ENCODE results near the gene ACADS.

Gene ACADS

DNA sequence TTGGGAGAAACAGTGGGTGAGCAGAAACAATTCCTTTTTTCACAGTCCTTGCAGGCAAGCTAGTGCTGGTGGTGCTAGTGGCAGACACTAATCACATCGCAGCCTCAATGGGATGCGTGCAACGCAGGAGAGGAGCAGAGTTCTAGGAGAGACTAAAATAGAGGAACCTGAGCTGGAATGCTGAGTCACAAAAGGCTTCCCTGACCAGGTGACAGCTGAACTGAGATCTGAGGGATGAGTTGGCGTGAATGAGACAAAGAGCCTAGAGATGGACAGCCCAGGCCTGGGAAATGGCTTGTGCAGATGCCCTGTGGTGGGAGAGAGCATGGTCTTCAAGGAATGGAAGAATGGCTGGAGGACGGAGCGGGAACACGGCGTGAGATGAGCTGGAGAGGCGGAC lies 25.8 kb downstream of the ACADS start:
- H3K36me3 Mint-ChIP-seq, result no peaks in the 10 kb centered on the region
- peaks cover 11% of the 10 kb centered on the region for H3K4me1 Mint-ChIP-seq
- no peak overlapping the region for H3K4me3 Mint-ChIP-seq
- no peak for ATAC-seq
- no peak for DNase-seq (ENCODE audit: low spot score in 2 of 2)
- no peaks in the 10 kb centered on the region for H3K9me3 Mint-ChIP-seq
- no peak overlapping the region for H3K27ac Mint-ChIP-seq

DNA sequence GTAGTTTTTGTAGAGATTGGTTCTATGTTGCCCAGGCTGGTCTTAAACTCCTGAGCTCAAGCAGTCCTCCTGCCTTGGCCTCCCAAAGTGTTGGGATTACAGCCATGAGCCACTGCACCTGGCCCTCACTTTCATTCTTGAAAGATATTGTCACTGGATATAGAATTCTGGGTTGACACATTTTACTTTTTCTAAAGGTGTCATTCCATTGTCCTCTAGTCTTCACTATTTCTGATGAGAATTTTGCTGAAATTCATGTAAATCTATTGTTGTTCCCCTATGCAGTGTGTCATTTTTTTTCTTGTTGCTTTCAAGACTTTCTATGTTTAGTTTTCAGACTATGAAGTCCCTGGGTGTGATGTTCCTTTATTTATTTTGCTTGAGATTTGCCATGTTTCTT lies 29.2 kb downstream of the ACADS start:
- no peak overlapping the region for H3K27ac Mint-ChIP-seq
- H3K4me1 Mint-ChIP-seq, result peaks cover 4% of the 10 kb centered on the region
- ATAC-seq, result no peak
- H3K36me3 Mint-ChIP-seq, result no peaks in the 10 kb centered on the region
- DNase-seq (ENCODE audit: low spot score in 2 of 2), result no peak
- no peaks in the 10 kb centered on the region for H3K9me3 Mint-ChIP-seq
- no peak overlapping the region for H3K4me3 Mint-ChIP-seq

DNA sequence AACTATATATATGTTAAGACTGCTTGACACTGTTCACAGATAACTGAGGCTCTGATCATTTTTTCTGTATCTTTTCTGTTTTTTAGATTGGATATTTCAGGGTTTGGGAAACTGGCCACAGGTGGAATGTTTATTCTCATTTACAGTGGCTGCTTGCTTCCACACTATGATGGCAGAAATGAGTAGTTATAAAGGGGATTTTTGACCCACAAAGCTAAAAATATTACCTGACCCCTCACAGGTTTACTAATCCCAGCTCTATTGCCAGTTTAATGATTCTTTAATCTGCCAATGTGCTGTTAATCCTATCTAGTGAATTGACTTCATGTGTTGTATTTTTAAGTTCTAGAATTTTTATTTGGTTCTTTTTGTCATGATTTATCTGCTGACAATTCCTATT lies 29.6 kb downstream of the ACADS start:
- Mint-ChIP-seq H3K9me3 (no peaks in the 10 kb centered on the region), H3K4me1 (peaks cover 4% of the 10 kb centered on the region), H3K4me3 (no peak overlapping the region), H3K36me3 (no peaks in the 10 kb centered on the region), H3K27ac (no peak overlapping the region)
- DNase-seq (ENCODE audit: low spot score in 2 of 2) (no peak), ATAC-seq (no peak)

DNA sequence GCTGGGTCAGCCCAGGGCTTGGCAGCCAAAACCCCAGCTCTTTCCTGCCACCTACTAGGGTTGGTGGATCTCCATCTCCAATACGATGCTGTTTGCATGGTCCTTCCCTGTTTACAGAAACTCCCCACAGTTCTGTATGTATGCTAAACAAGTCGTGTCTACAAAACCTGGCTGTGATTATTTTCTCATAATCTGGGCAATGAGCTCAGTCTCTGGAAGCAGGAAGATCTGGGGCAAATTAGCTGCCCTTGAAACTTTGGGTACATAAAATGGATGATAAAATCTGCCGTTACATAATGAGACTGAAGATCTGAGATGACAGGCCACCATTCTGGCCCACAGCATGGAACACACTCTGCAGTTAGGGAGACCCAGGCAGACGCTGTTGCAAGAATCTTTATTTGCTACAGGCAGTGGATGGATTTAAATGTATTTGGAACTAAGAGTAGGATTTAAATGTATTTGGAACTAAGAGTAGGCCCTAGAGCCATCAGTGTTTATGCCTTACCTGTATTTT lies 31.7 kb downstream of the ACADS start:
- no peak overlapping the region for H3K27ac Mint-ChIP-seq
- ATAC-seq, result no peak
- peaks cover 4% of the 10 kb centered on the region for H3K4me1 Mint-ChIP-seq
- no peak for DNase-seq (ENCODE audit: low spot score in 2 of 2)
- no peak overlapping the region for H3K4me3 Mint-ChIP-seq
- peaks cover 16% of the 10 kb centered on the region for H3K36me3 Mint-ChIP-seq
- H3K9me3 Mint-ChIP-seq, result no peaks in the 10 kb centered on the region

DNA sequence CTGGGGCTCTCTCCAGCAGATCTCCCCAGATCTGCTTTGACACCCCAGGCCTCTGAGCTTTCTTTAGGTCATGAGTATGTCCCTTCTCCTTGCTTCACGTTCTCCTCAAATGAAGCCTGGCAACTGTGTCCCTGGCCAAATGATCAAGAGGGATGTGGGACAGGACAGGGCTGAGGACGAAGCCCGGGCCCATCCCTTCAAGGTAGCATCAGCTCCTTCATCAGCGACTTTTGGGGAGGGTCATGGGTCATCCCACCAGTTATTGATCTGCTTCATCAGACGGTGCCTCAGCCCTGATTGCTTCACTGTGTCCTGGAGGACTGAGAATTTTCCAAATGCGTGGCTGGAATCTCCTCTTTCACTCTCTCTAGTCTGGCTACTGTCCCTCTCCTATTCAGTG lies 32.3 kb downstream of the ACADS start:
- ATAC-seq (no peak), DNase-seq (ENCODE audit: low spot score in 2 of 2) (no peak)
- no peaks in the 10 kb centered on the region for H3K9me3 Mint-ChIP-seq
- peaks cover 23% of the 10 kb centered on the region for H3K36me3 Mint-ChIP-seq
- no peak overlapping the region for H3K27ac Mint-ChIP-seq
- no peak overlapping the region for H3K4me3 Mint-ChIP-seq
- peaks cover 4% of the 10 kb centered on the region for H3K4me1 Mint-ChIP-seq

DNA sequence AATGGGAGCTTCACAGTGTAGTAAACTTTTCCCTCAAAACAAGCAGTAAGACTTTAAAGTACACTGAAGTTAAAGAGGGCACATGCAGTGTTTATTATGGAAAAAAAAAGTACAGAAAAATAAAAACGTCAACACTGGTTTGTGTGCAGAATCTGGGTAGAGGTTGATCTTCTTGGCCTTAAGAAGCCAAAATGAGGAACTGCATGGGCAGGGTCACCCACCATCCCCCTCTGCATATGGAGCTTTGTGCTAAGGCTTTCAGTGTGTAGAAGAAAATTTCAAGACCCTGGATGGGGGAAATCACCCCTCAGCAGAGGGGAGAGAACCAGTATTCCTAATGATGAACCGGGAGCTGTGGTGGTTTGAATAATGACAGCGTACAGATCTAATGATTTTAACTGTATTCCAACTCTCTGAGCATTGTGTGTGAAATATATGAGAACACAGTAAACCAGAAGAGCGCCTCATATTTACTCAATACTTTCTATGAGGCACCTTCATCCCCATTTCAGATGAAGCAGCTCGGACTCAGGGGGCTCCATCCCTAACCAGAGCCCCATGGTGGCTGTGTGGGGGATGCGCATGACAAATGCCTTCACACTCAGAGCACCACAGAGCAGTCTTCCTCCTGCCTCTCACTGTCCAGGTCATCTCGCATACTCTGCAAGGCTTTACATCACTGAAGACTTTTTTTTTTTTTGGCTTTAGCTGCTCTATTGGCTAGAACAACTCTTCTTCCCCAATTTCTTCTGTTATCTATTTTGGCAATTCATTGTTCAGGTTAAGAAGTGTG lies 33.4 kb downstream of the ACADS start:
- ATAC-seq (no peak), DNase-seq (ENCODE audit: low spot score in 2 of 2) (no peak)
- no peak overlapping the region for H3K4me3 Mint-ChIP-seq
- H3K4me1 Mint-ChIP-seq, result no peaks in the 10 kb centered on the region
- H3K27ac Mint-ChIP-seq, result no peak overlapping the region
- H3K9me3 Mint-ChIP-seq, result no peaks in the 10 kb centered on the region
- H3K36me3 Mint-ChIP-seq, result peaks cover 33% of the 10 kb centered on the region

DNA sequence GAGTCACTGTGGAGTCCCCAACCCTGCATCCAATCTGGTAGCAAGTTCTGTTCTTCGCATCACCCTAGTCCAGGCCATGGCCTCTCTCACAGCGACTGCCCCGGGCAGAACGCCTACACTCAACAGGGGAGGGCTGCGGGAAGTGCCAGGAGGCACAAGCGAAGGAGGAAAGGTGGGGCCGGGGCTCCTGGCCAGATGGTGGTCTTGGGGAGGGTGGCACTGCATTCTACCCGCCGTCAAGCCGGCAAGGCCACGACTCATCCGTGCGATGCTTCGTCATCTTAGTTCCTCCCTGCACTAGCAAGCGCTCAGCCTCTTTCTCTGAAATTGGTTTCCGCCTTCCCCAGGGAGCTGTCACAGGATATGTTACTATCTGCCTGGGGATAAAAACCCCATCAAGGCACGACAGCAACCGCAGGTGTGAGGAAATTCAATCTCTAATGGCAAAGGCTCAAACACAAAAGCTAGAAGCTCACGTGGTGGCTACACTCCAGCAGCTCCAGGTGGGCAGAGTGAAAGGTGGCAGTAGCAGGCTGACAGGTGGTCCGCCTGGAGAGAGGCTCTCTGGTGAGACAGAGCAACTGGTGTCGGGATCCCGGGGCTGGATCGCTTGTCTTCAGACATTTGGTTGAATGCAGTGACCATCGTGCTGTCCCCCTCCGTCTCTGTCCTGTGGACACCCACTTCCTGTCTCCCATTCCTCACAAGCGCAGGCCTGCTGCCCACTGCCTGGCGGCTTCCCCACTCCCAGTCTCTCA lies 34.1 kb downstream of the ACADS start:
- ATAC-seq, result no peak
- no peaks in the 10 kb centered on the region for H3K4me1 Mint-ChIP-seq

DNA sequence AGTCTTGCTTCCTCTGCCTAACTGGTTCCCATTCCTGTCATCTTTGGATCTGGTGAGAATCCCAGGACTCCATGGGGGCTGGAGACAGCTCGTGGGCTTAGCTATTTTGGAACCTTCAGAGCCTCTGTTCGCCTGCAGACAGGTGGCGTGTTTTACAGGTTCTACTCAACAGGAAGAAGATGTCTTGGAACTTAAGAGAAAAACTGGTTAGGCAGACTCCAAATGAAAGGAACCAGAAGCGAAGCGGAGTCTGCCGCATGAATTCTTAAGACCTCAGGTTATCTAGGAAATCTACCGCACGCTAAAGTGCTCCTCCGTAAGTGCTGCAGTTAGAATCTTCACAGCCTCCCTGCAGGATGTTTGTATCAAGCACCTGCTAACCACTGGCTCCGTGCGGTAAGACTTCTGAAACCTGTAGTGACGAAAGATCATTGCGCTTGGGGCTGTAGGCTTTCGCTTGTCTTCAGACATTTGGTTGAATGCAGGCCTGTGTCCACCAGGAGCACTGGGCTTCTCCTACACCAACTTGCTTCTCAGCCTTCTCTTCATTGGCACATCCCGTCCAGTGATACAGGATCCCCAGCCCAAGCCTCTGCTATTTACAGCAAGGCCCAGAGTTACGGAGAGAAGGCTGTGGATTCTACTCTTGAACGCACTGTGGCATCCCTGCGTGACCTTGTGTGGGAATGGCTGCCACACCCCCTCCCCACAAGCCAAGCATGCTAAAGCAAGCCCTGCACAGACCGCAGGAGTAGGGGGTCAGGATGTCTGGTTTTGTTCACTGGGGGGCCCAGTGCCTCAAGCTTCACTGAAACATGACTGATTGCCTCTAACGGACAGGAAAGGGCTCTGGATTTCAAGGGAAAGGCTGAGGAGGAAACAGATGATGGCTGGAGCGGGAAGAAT lies 35.0 kb downstream of the ACADS start:
- peak; percentile 59 for ATAC-seq
- Mint-ChIP-seq H3K4me1 (no peaks in the 10 kb centered on the region), H3K36me3 (peaks cover 49% of the 10 kb centered on the region), H3K4me3 (no peak overlapping the region), H3K9me3 (no peaks in the 10 kb centered on the region), H3K27ac (peak overlapping the region; percentile 16)
- no peak for DNase-seq (ENCODE audit: low spot score in 2 of 2)

More for the DNA sequence above, 34.1 kb downstream of the ACADS start:
- H3K9me3 Mint-ChIP-seq, result no peaks in the 10 kb centered on the region
- DNase-seq (ENCODE audit: low spot score in 2 of 2), result no peak
- H3K36me3 Mint-ChIP-seq, result peaks cover 41% of the 10 kb centered on the region
- no peak overlapping the region for H3K27ac Mint-ChIP-seq
- H3K4me3 Mint-ChIP-seq, result no peak overlapping the region

DNA sequence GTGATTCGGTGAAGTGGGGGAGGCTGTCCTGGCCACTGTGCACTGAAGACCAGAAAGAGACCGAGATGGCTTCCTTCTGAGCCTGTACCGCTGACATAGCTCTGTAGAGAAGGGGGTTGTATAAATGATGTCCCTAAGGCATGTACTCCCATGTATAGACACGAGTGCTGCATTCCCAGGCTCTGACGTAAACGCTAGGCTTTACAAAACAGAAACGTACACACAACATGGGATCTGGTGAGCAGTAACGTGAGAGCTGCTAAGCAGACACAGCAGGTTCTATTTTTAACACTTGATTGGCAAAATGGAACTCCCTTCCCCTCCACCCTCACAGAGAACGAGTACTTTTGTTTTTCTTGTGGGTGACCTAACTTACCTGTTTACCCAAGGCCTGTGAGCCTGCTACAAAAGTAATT lies 35.9 kb downstream of the ACADS start:
- ATAC-seq, result no peak
- Mint-ChIP-seq H3K9me3 (no peaks in the 10 kb centered on the region), H3K4me1 (no peaks in the 10 kb centered on the region), H3K4me3 (no peak overlapping the region), H3K36me3 (peaks cover 59% of the 10 kb centered on the region), H3K27ac (peak overlapping the region; percentile 27)
- no peak for DNase-seq (ENCODE audit: low spot score in 2 of 2)

DNA sequence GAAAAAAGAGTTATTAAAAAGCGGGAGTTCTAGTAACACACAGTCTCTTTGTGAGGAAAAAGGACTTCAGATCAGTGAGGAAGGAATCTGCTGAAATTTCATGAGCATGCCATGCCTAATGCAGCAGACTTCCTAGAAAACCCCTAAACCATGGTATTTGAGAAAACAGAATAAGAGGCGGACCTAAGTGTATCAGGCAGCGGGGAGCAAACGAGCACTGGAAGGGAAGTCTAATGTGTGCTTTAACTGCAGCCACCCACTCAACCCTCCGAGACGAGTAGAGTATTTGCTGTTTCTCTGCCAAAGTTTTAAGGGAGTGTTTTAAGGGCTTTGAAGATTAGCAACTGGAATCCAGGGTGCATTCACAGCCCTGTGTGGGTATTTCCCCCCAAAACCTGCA lies 36.5 kb downstream of the ACADS start:
- Mint-ChIP-seq H3K9me3 (no peaks in the 10 kb centered on the region), H3K4me1 (no peaks in the 10 kb centered on the region), H3K27ac (peak overlapping the region; percentile 27), H3K36me3 (peaks cover 64% of the 10 kb centered on the region), H3K4me3 (no peak overlapping the region)
- no peak for DNase-seq (ENCODE audit: low spot score in 2 of 2)
- no peak for ATAC-seq

DNA sequence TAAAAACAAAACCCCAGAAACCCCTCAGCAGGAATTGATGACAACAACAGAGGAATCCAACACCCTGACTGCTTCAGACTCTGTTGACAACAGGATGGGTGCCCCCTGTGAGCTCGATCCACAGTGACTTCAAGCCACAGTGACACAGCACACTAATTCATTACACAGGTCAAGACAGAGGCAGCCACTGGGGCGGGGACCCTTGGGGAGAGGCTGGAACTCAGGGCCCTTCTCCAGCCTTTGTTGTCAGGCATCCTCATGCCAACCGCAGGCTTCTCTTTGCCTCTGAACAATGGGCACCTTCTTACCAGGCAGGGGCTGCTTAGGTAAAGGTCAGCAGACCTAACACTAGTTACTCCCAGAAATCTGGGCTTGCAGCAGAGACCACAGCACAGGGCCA lies 37.6 kb downstream of the ACADS start:
- Mint-ChIP-seq H3K4me1 (no peaks in the 10 kb centered on the region), H3K4me3 (no peak overlapping the region), H3K27ac (peak overlapping the region; percentile 48)

DNA sequence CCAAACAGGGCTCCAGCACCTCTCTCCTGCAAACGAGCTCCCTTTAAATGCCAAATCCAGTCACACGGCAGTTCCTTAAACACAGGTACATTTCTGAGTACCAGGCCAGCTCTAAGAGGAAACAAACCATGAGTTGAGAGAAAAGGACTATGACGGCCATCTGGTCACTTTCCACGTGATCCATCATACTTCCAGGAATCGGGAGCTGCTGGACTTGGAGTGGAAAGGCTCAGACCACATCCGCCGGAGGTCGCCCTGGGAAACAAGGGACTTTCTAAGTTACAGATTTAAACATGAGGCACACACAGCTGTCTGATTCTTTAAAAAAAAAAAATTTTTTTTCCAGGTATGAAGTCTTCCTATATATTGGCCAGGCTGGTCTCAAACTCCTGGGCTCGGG lies 39.2 kb downstream of the ACADS start:
- H3K4me3 Mint-ChIP-seq, result no peak overlapping the region
- H3K36me3 Mint-ChIP-seq, result peaks cover 83% of the 10 kb centered on the region
- H3K9me3 Mint-ChIP-seq, result no peaks in the 10 kb centered on the region
- ATAC-seq (no peak), DNase-seq (ENCODE audit: low spot score in 2 of 2) (no peak)
- H3K4me1 Mint-ChIP-seq, result no peaks in the 10 kb centered on the region
- no peak overlapping the region for H3K27ac Mint-ChIP-seq

More for the DNA sequence above, 37.6 kb downstream of the ACADS start:
- ATAC-seq (no peak), DNase-seq (ENCODE audit: low spot score in 2 of 2) (no peak)
- Mint-ChIP-seq H3K9me3 (no peaks in the 10 kb centered on the region), H3K36me3 (peaks cover 68% of the 10 kb centered on the region)

DNA sequence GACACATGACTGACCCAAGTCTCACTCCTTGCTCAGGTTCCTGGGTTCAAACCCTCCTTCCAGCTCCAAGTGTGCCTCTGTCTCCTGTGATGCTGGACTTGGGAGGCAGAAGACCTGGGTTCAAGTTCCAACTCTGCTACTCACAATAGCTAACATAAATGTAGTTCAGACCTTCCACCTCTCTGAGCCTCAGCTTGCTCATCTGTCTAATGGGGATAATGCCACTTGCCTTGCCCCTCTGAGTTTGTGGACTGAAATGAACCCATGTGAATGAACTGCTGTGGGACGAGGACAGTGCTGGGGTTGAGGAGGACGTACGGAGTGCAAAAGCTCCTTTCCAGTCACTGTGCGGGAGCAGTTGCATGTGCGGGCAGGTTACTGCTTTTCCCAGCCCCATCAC lies 40.9 kb downstream of the ACADS start:
- Mint-ChIP-seq H3K36me3 (peaks cover 92% of the 10 kb centered on the region), H3K27ac (peak overlapping the region; percentile 16), H3K4me1 (peaks cover 14% of the 10 kb centered on the region)

DNA sequence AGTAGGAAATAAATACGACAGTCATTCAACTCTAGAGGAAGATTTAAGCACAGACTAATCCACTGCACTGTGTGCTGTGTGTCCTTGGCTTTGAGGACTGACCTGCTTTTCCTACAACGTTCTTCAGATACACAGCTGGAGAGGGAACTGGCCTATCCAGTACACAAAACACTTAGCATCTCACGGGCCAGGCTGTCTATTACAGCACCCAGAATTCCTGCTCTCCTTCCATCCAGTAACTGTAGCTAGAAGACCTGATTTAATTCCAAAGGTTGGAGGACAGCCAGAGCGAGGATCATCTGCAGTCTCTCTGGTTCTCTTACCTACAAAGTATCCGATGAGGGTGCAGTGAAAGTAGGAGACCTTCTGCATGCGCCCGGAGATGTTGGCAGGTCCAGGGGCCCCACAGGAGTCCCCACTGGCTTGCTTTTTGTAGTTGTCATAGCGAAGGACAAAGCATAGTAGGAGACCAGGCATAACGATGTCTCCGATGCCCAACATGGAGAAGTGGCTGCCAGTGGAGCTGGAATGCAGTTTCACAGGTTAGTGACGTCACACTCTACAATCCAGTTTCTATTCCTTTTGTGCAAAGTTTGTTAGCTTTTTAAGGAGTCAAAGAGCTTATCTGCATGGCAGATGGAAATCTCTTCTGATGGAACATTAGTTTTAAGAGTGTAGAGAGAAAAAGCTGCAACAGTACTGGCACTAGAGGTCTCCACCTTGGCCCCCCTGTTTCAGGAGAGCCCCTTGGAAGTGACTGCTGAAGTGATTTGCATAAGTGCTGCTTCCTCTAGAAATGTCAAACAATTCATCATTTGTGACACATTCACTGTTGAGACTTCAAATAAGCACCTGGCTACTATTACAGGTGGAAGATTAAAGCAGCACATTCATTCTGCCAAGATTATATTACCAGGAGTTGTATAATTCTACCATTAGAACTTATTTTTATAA lies 41.7 kb downstream of the ACADS start:
- no peak for DNase-seq (ENCODE audit: low spot score in 2 of 2)
- Mint-ChIP-seq H3K36me3 (peaks cover 85% of the 10 kb centered on the region), H3K4me1 (peaks cover 15% of the 10 kb centered on the region), H3K9me3 (no peaks in the 10 kb centered on the region), H3K4me3 (no peak overlapping the region), H3K27ac (peak overlapping the region; percentile 16)
- no peak for ATAC-seq

More for the DNA sequence above, 40.9 kb downstream of the ACADS start:
- DNase-seq (ENCODE audit: low spot score in 2 of 2) (no peak), ATAC-seq (no peak)
- H3K4me3 Mint-ChIP-seq, result no peak overlapping the region
- H3K9me3 Mint-ChIP-seq, result no peaks in the 10 kb centered on the region
